Astrocyte of the cerebellum (primary cell): ENCODE results near the gene KATNAL1.

Source experiments
- DNase-seq: peaks from one replicate; pipeline ENCODE4 v3.0.0-alpha.2; 2011; ENCODE audit warnings: low read depth
- H3K4me3 ChIP-seq: 2 replicates; pipeline ENCODE4 v1.5.1; 2011; ENCODE audit warnings: mild to moderate bottlenecking, low read depth, low read length, moderate library complexity
- in situ Hi-C: cut with HindIII; loops from 2 replicates; pipeline ENCODE4 v1.10.0; 2017; ENCODE audit warnings: low sequenced_read_pairs
- TF ChIP-seq, protein P1 (sequence below): IDR thresholded peaks from 2 replicates; pipeline ENCODE4 v1.5.1; 2012; ENCODE audit warnings: low read length, low read depth, moderate library complexity, mild to moderate bottlenecking; ENCODE audit errors: missing control alignments

KATNAL1 gene

DNA sequence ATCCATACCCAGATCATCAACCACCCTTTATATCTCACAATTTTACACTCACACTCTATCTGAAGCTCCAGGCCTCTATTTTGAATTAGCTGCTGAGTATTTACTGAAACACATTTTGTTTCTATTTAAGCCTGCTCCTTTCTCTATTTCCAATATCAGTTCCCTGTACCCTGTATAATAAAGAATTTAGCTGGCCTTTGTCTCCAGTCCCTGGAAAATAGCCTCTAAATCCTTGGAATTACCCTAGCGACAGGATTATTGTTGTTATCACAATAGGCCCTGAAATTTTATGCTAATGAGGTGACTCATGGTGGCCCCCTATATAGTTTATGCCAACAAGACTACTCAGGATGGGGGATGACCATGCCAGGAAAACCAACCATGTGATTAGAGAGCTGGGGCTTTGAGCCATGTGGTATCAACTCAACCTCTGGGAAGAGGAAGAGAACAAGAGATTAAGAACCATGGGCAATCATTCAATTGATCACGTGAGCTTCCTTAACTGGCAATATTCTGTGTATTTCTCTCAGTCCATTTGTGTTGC lies 72.7 kb downstream of the KATNAL1 start:
- in situ Hi-C loops: no loop called here
- no peak overlapping the region for H3K4me3 ChIP-seq
- TF ChIP-seq, protein P1, sequence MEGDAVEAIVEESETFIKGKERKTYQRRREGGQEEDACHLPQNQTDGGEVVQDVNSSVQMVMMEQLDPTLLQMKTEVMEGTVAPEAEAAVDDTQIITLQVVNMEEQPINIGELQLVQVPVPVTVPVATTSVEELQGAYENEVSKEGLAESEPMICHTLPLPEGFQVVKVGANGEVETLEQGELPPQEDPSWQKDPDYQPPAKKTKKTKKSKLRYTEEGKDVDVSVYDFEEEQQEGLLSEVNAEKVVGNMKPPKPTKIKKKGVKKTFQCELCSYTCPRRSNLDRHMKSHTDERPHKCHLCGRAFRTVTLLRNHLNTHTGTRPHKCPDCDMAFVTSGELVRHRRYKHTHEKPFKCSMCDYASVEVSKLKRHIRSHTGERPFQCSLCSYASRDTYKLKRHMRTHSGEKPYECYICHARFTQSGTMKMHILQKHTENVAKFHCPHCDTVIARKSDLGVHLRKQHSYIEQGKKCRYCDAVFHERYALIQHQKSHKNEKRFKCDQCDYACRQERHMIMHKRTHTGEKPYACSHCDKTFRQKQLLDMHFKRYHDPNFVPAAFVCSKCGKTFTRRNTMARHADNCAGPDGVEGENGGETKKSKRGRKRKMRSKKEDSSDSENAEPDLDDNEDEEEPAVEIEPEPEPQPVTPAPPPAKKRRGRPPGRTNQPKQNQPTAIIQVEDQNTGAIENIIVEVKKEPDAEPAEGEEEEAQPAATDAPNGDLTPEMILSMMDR: no peak
- peak; percentile 20 for DNase-seq

DNA sequence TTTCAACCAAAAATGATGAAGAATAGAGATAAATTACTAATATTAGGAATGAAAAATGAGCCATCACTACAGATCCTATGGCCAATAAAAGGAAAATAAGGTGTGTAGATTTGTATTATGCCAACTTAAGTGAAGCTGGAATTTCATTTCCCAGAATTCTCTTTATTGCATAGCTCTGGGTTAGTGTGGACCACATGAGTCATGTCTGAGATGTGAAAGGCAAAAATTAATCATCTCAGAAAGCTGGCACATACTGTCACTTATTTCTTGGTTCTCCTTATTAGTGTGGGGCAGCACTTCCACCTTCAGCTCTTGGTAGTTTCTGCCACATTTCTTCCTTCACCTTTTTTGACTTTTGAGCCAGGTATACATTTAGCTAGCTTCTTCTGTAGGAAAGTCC lies 82.6 kb downstream of the KATNAL1 start:
- no peak for DNase-seq
- TF ChIP-seq, protein P1: no peak
- H3K4me3 ChIP-seq: no peak overlapping the region
- in situ Hi-C loops: no loop called here

DNA sequence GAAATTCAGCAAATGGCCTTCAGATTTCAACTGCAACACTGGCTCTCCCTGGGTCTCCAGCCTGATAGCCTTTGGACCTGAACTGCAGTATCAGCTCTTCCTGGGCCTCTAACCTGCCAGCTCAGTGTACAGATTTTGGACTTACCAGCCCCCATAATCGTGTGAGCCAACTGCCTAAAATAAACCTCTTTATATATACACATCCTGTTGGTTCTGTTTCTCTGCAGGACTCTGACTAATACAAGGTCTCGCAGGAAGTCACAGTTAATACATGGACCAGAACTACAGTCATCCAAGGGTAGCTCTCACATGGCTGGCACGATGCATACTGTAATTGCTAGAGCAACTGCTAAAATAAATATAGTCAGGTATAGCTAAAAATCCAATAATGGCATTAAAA lies 85.1 kb downstream of the KATNAL1 start:
- H3K4me3 ChIP-seq: no peak overlapping the region
- TF ChIP-seq, protein P1: no peak
- in situ Hi-C loops: no loop called here
- no peak for DNase-seq

DNA sequence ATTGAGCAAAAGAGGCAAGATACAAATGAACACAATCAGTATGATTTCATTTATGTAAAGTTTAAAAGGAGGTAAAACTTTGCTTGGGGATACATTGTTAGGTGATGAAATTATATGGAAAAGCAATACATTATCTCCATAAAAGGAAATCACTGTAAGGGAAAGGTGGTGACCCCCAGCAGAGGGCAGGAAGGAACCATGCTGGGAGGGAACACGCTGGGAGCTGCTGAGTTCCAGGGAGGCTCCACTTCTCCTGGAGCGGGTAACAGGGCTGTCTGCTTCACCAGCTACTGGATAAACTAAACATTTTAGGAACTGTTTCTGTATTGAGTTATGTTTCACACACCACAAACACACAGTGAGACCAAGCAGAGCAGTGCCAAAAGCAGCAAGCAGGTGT lies 91.2 kb downstream of the KATNAL1 start:
- no peak overlapping the region for H3K4me3 ChIP-seq
- in situ Hi-C loops: no loop called here
- TF ChIP-seq, protein P1: no peak
- peak; percentile 23 for DNase-seq

DNA sequence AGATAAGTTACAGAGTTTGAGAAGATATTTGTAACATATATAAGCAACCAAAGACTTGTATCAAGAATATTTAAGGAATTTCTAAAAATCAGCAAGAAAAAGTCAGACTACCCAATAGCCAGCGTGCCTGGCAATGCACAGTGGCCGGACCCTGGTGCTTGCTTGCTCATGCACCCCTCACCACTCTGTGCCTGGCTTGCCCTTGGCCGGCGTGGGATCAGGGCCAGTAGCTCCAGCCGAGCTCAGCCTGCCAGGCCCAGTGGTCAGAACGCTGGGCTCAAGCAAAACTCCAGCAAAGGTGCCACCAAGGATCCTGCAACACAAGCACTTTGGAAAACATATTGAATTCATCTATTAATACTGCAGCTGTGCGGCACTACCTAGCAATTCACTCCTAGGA lies 95.1 kb downstream of the KATNAL1 start:
- TF ChIP-seq, protein P1: no peak
- no peak for DNase-seq
- in situ Hi-C loops: no loop called here
- H3K4me3 ChIP-seq: no peak overlapping the region

DNA sequence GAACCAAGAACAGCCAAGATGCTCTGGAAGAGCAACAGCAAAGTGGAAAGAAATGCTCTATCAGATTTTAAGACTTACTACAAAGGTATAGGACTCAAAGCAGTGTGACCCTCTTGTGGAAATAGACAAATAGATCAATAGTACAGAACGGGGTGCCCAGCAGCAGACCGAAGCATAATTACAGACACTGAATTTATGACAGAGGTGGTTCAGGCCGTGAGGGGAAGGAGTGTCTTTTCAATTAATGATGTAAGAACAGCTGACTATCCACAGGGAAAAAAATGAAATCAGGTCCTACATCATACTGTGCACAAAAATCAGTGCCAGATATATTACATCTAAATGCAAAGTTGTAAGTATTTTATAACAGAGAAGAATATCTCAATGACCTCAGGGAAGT lies 95.6 kb downstream of the KATNAL1 start:
- H3K4me3 ChIP-seq: no peak overlapping the region
- no peak for DNase-seq
- in situ Hi-C loops: no loop called here
- TF ChIP-seq, protein P1: no peak

DNA sequence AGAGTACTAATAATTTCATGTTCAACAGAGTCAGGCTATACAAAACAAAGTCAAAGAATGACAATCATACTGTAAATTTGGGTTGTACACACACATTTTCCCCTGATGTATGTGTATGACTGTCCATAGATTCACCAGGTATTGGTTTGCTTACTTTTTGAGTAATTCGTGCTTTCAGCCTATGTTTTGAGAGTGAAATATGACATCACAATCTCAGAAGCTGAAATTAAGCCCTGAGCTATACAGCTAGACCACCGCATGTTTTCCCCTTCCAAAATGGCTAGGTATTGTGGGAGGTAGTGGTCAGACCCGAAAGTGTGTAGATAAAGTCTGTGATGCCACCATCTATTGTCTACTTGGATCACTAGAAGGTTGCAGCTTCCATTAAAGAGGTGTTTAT lies 102.8 kb downstream of the KATNAL1 start:
- DNase-seq: no peak
- no peak overlapping the region for H3K4me3 ChIP-seq
- in situ Hi-C loops: no loop called here
- TF ChIP-seq, protein P1: no peak
